TTC549 (cell line): ENCODE measurements around the gene PRDM11.
"Not testable (repeated sequence)": the region's sequence is repeated elsewhere in the genome, so short reads cannot be mapped to it uniquely, and the experiment has no call there.

ENCODE experiments used
- FAIRE-seq: peaks from 2 replicates; lab custom pipeline; 2012; peaks lifted over from hg19 to GRCh38; lab: Jason Lieb, UNC

The PRDM11 gene

GRCh38 chr11:45146072-45147016 lies at the start of gene PRDM11:
Gene PRDM11, plus strand, starts transcription at chr11:45146639. Its CDS starts 35,128 bp downstream, at chr11:45181767.
- no peak for FAIRE-seq

- no peak for FAIRE-seq
Observed at GRCh38 chr11:45097721-45098493, 48.5 kb upstream of the PRDM11 start.

- FAIRE-seq = no peak
Observed at GRCh38 chr11:45098929-45099328, 47.5 kb upstream of the PRDM11 start.

- no peak for FAIRE-seq
Observed at GRCh38 chr11:45100339-45100738, 46.1 kb upstream of the PRDM11 start.

- FAIRE-seq = no peak
Observed at GRCh38 chr11:45102361-45102809, 44.1 kb upstream of the PRDM11 start.

GRCh38 chr11:45102810-45103621 lies 43.4 kb upstream of the PRDM11 start:
- FAIRE-seq = no peak

- FAIRE-seq = no peak
Observed at GRCh38 chr11:45104006-45104789, 42.2 kb upstream of the PRDM11 start.

- no peak for FAIRE-seq
Observed at GRCh38 chr11:45104790-45105084, 41.7 kb upstream of the PRDM11 start.

- FAIRE-seq = no peak
Observed at GRCh38 chr11:45105233-45105983, 41.0 kb upstream of the PRDM11 start.

GRCh38 chr11:45105984-45106375 lies 40.5 kb upstream of the PRDM11 start:
- FAIRE-seq = no peak

GRCh38 chr11:45106440-45106839 lies 40.0 kb upstream of the PRDM11 start:
- FAIRE-seq = no peak

GRCh38 chr11:45107029-45107428 lies 39.4 kb upstream of the PRDM11 start:
- no peak for FAIRE-seq

GRCh38 chr11:45108070-45109064 lies 38.1 kb upstream of the PRDM11 start:
- no peak for FAIRE-seq

- no peak for FAIRE-seq
Observed at GRCh38 chr11:45109400-45109799, 37.0 kb upstream of the PRDM11 start.

GRCh38 chr11:45110562-45110961 lies 35.9 kb upstream of the PRDM11 start:
- no peak for FAIRE-seq

GRCh38 chr11:45113807-45114206 lies 32.6 kb upstream of the PRDM11 start:
- no peak for FAIRE-seq

GRCh38 chr11:45127836-45128235 lies 18.6 kb upstream of the PRDM11 start:
- FAIRE-seq = not testable (repeated sequence)

GRCh38 chr11:45133878-45134277 lies 12.6 kb upstream of the PRDM11 start:
- no peak for FAIRE-seq

- no peak for FAIRE-seq
Observed at GRCh38 chr11:45141171-45141570, 5.3 kb upstream of the PRDM11 start.

GRCh38 chr11:45141631-45142030 lies 4.8 kb upstream of the PRDM11 start:
- FAIRE-seq = no peak
